HEK293T (cell line): ENCODE data around the gene TRIM38.
"Not testable (repeated sequence)": the region's sequence is repeated elsewhere in the genome, so short reads cannot be mapped to it uniquely, and the experiment has no call there.

Experiments
- CTCF ChIA-PET: fragments of 350-600 bp; formaldehyde crosslinking; extraction: SDS; loops from one replicate; lab custom pipeline; 2021; ENCODE audit warnings: antibody characterized with exemption, inconsistent platforms; lab: Yijun Ruan, JAX
- POLR2A ChIA-PET: fragments of 350-600 bp; formaldehyde crosslinking; extraction: SDS; loops from one replicate; lab custom pipeline; 2020; ENCODE audit warnings: antibody characterized with exemption, inconsistent platforms; lab: Yijun Ruan, JAX
- DNase-seq: peaks from one replicate; pipeline ENCODE4 v3.0.0; 2012; ENCODE audit warnings: mixed read lengths; ENCODE audit errors: extremely low spot score
- ARNT ChIP-seq: fragments of 450-650 bp; IDR thresholded peaks from 2 replicates; pipeline ENCODE4 v1.6.1; 2017; ENCODE audit warnings: mild to moderate bottlenecking
- BHLHE40 ChIP-seq: fragments of 450-650 bp; IDR thresholded peaks from 2 replicates; pipeline ENCODE4 v1.6.1; 2016; ENCODE audit warnings: mild to moderate bottlenecking, moderate library complexity, borderline replicate concordance
- CTBP1 ChIP-seq: fragments of 450-650 bp; IDR thresholded peaks from 2 replicates; pipeline ENCODE4 v1.6.1; 2016; ENCODE audit warnings: borderline replicate concordance
- FOXA1 ChIP-seq: fragments of 450-650 bp; IDR thresholded peaks from 2 replicates; pipeline ENCODE4 v1.6.1; 2016; ENCODE audit warnings: mild to moderate bottlenecking
- FOXK2 ChIP-seq: fragments of 450-650 bp; IDR thresholded peaks from 2 replicates; pipeline ENCODE4 v1.6.1; 2016; ENCODE audit warnings: mild to moderate bottlenecking
- FOXM1 ChIP-seq: fragments of 450-650 bp; IDR thresholded peaks from 2 replicates; pipeline ENCODE4 v1.6.1; 2017; ENCODE audit warnings: mild to moderate bottlenecking, borderline replicate concordance
- HDGF ChIP-seq: fragments of 450-650 bp; IDR thresholded peaks from 2 replicates; pipeline ENCODE4 v1.6.1; 2017; ENCODE audit warnings: antibody characterized with exemption, borderline replicate concordance
- L3MBTL2 ChIP-seq: fragments of 450-650 bp; conservative IDR thresholded peaks from 2 replicates; pipeline ENCODE4 v1.6.1; 2016; ENCODE audit warnings: mild to moderate bottlenecking
- LEF1 ChIP-seq: fragments of 450-650 bp; IDR thresholded peaks from 2 replicates; pipeline ENCODE4 v1.6.1; 2017; ENCODE audit warnings: mild to moderate bottlenecking, borderline replicate concordance
- SP1 ChIP-seq: fragments of 450-650 bp; IDR thresholded peaks from 2 replicates; pipeline ENCODE4 v1.6.1; 2017
- SUZ12 ChIP-seq: fragments of 450-650 bp; IDR thresholded peaks from 2 replicates; pipeline ENCODE4 v1.6.1; 2016; ENCODE audit warnings: mild to moderate bottlenecking
- TARDBP ChIP-seq: fragments of 450-650 bp; IDR thresholded peaks from 2 replicates; pipeline ENCODE4 v1.6.1; 2016
- ZNF384 ChIP-seq: fragments of 450-650 bp; IDR thresholded peaks from 2 replicates; pipeline ENCODE4 v1.6.1; 2016
- TF ChIP-seq, protein P1 (sequence below): fragments of 450-650 bp; IDR thresholded peaks from 2 replicates; pipeline ENCODE4 v1.6.1; 2016

Gene TRIM38

DNA sequence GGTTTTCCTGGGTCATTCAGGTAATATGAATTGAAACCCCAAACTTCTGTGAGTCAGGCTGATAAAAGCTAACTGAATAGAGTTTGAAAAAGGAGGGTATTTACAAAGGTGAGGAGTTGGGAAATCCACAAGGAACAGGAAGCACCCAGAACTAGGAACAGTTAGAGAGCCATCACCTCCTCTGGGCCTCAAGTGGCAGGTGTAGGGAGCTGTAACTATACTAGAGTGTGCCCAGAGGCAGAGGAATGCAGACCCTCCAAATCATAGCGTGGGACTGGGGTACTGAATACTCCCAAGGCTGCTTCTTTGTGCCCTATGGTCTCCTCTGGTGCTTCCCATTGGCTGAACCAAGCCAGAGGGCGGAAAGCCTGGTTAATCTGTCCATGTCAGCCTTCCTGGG is 18.3 kb downstream of the TRIM38 start:
- ChIA-PET POLR2A (interaction anchor here (1.0 kb wide), 1 partner anchor 12 kb away, joined by 3 read pairs; no protein-coding TSS in a partner anchor), CTCF (no interaction called here)
- DNase-seq, result no peak
- TF ChIP-seq SP1 (no peak), ARNT (no peak), FOXA1 (no peak)

DNA sequence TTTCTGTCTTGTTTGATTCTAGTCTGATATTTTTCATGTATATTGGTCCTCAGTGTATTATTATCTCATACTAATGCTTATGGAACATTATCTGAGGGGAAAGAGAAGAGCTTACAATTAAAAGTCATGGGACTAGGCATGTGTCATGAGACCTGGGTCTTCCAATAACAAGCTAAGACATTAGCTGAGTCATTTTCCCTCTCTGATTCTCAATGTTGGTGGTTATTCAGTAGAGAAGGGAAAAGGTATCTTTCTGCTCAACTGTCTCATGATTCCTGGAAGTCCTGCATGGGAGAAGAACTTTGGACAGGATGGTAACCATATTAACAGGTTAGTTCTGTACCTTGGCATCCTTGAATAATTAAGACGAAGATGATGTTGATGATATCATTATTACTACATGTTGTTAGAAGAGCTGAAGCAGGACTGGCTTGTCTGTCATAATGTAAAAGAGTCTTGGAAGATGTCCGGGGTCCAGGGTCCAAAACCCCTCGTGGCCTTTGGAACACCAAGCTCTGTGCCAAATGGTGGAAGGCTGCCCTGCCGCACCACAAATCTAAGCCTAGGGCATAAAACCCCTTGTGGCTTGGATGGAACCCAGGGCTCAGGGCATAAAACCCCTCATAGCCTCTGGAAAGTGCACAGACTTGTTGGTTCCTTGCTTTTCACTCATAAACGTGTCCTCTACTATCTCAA is 19.1 kb downstream of the TRIM38 start:
- POLR2A ChIA-PET, result interaction anchor here (1.0 kb wide), 1 partner anchor 11 kb away, joined by 3 read pairs; no protein-coding TSS in a partner anchor
- TF ChIP-seq LEF1, result no peak
- no peak for TF ChIP-seq SUZ12
- TF ChIP-seq FOXA1, result no peak
- no peak for TF ChIP-seq FOXK2
- CTCF ChIA-PET, result no interaction called here
- DNase-seq, result no peak

DNA sequence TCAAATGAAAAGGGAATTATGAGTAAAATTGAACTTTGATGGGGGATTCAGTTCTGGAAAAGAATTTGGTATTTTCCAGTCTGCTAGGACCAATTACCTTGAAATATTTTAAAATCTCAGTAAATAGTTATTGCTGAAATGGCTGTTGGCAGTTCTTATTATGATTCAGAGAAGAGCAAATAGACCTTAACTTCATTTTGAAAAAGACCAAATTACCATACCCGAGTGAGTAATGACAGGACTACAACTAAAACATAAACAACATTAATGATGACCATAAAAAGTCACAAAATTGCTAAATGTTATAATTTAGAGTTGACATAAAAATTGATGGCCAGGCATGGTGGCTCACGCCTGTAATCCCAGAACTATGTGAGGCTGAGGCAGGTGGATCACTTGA is 21.7 kb downstream of the TRIM38 start:
- ChIA-PET CTCF (no interaction called here), POLR2A (no interaction called here)
- TF ChIP-seq CTBP1 (no peak), ZNF384 (no peak)
- no peak for DNase-seq

DNA sequence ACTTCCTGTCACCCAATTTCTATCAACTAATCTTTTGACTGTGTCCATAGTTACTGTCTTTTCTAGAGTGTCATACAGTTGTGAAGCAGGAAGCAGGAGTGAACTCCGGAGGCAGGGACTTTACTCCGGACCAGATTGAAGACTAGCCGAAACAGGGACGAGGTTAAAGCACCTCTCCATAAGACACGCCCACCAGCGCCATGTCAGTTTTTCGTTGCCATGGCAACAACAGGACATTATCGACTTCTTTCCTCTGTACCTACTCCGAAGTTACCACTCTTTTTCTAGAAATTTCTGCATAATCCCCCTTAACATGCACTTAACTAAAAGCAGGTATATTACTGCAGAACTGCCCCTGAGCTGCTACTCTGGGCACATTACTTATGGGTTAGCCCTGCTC is 25.2 kb downstream of the TRIM38 start:
- TF ChIP-seq SUZ12 (no peak), L3MBTL2 (no peak), CTBP1 (no peak), BHLHE40 (no peak), FOXA1 (no peak), LEF1 (no peak)
- no peak for DNase-seq
- ChIA-PET CTCF (no interaction called here), POLR2A (no interaction called here)

DNA sequence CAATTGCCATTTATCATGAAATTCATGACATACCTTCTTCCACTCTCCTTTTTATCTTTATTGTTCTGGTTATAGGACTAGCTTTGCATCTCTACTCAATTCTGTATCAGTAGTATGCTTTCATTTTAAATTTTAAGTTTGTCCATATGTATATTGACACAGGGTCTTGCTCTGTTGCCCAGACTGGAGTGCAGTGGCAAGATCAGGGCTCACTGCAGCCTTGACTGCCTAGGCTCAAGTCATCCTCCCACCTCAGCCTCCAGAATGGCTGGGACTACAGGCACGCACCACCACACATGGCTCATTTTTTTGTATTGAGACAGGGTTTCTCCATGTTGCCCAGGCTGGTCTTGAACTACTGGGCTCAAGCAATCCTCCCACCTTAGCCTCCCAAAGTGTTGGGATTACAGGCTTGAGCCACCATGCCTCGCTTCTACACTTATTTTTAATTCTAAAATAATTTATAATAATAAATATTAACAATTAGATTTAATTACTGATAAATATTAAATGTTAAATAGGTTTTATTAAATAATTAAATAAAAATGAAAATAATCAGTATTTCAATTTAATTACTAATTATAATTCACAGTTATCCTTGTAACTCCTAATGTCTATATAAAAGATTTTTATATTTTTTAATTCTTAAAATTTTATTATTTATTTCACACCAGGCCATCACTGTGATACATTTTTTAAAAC is 27.7 kb downstream of the TRIM38 start:
- no peak for DNase-seq
- POLR2A ChIA-PET, result interaction anchor here (3.6 to 3.9 kb wide), 2 partner anchors 31 to 36 kb away, joined by 33 to 58 read pairs; a partner anchor contains a TSS
- CTCF ChIA-PET, result no interaction called here
- TF ChIP-seq FOXM1, result no peak
- no peak for TF ChIP-seq LEF1
- no peak for TF ChIP-seq CTBP1

DNA sequence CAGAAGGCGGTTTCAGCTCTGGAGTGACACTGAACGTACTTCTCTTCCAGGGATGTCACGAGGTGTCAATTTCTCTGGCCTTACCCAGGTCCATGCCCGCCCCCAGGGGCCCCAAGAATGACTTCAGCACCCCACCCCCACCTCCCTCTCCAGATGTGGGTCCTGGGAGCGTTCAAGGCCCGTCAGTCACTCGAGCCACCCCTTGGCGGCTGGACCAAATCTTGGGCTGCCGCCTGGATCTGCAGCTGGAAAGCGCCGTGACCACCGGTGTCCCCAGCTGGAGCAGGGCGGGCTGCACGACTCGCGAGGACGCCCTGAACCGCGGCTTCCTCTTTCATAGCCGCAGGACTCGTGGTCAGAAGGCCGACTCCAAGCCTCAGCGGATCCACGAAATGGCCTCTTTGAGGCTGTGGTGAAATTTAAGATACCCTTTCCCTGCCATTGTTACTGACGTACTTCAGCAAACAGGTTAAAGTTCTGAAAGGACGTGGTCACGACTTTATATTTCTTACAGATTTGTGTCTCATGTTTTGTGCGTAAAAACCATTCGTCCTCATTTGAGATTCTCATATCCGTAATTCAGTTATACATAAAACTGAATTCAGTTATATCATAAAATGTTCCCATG is 29.3 kb downstream of the TRIM38 start:
- POLR2A ChIA-PET, result interaction anchor here (0.6 to 3.9 kb wide), 16 partner anchors 9 to 77 kb away, joined by 3 to 58 read pairs (median 4); partner anchors contain the start of gene TRIM38
- no peak for TF ChIP-seq LEF1
- no peak for TF ChIP-seq TARDBP
- no peak for TF ChIP-seq CTBP1
- no peak for TF ChIP-seq SP1
- TF ChIP-seq, protein P1, sequence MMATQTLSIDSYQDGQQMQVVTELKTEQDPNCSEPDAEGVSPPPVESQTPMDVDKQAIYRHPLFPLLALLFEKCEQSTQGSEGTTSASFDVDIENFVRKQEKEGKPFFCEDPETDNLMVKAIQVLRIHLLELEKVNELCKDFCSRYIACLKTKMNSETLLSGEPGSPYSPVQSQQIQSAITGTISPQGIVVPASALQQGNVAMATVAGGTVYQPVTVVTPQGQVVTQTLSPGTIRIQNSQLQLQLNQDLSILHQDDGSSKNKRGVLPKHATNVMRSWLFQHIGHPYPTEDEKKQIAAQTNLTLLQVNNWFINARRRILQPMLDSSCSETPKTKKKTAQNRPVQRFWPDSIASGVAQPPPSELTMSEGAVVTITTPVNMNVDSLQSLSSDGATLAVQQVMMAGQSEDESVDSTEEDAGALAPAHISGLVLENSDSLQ, result peak; percentile 82
- peak; percentile 74 for TF ChIP-seq L3MBTL2
- TF ChIP-seq FOXM1, result no peak
- TF ChIP-seq HDGF, result no peak
- DNase-seq, result peak; percentile 38
- CTCF ChIA-PET, result interaction anchor here (0.8 to 2.9 kb wide), 7 partner anchors 9 to 72 kb away, joined by 3 to 25 read pairs (median 3); no protein-coding TSS in a partner anchor

DNA sequence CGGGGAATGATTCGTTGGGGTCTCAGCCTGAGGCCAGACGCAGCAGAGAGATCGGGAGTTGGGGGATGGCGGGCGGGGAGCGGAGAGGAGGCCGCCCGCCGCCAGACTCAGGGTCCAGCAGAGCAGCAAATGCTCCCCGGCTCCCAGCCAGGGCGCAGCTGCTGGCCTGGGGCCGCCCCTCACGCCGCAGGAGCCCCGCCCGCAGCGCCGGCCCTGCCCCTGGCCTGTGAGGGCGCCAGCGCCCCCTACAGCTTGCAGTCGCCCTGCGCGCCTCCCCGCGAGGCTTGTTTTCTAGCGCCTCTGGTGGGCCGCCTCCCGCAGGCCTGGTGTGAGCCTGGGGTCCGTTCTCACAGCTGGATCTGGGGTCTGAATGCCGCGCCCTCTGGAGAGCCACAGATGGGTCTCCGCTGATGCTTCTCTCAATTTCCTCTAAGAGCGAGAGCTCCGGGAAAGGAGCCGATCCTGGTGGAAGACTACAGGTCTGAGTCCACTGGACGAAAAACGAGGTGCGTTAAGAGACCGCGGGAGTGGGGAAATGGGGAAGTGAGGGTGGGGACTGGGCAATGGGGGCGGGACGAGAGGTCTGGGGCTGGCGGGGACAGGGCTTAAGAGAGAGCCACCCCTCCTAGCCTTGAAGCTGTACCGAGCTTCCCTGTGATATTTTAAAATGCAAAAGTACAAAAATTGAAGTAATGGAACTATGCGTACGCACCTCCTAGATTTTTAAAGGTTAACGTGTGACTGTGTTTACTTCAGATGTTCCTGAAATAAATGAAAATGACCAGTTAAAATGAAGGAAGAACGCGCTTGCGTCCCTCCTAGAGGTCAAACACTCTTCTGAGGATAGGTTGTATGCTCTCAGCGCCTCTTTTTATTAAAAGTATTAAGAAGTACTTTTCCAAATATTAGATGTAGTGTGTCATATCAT is 30.1 kb downstream of the TRIM38 start:
- TF ChIP-seq SP1 (no peak), ARNT (0 out of 2 replicates have a peak, but pooled peaks have one; percentile 47), BHLHE40 (no peak), FOXM1 (peak; percentile 66; the same call in 1 of the 2 replicates), ZNF384 (no peak)
- CTCF ChIA-PET, result interaction anchor here (0.6 to 2.9 kb wide), 10 partner anchors 9 to 447 kb away, joined by 3 to 25 read pairs (median 3); no protein-coding TSS in a partner anchor
- POLR2A ChIA-PET, result interaction anchor here (0.6 to 3.9 kb wide), 18 partner anchors 8 to 164 kb away, joined by 3 to 58 read pairs (median 3); partner anchors contain the start of gene TRIM38
- peak; percentile 88 for DNase-seq

DNA sequence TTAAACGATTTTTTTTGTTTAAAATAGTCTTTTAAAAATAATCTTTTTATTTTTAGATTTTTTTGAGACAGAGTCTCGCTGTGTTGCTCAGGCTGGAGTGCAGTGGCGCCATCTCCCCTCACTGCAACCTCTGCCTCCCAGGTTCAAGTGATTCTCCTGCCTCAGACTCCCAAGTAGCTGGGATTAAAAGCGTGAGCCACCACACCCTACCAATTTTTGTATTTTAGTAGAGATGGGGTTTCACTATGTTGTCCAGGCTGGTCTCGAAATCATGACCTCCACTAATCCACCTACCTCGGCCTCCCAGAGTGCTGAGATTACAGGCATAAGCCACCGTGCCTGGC is 30.7 kb downstream of the TRIM38 start:
- ChIA-PET CTCF (interaction anchor here (0.6 to 2.9 kb wide), 8 partner anchors 8 to 206 kb away, joined by 3 to 25 read pairs (median 4); no protein-coding TSS in a partner anchor), POLR2A (interaction anchor here (0.6 to 3.9 kb wide), 12 partner anchors 8 to 163 kb away, joined by 3 to 58 read pairs (median 6); partner anchors contain the start of gene TRIM38)
- not testable (repeated sequence) for DNase-seq
